Left renal pelvis (tissue), 4 donors: ENCODE measurements around the gene NDUFS2. TPM values are rescaled to one million over a fixed set of nuclear protein-coding genes. Genes with fewer than 3 reads are reported as not detected.

Experiments used
- DNase-seq, 4 donors: peaks; one replicate each; pipeline ENCODE4 v3.0.0-alpha.2; 2013; ENCODE audit warnings: low read depth in 4 of 4, low spot score in 3 of 4
- polyA plus RNA-seq, 4 donors: library from polyadenylated mRNA; unstranded; fragments of 120-200 nt; gene quantifications; one replicate each; pipeline ENCODE4 v1.2.1, GENCODE V29; 2013; ENCODE audit not compliant: insufficient read length in 4 of 4

NDUFS2 gene
- polyA plus RNA-seq, 4 donors, result 126 to 217 (median 189) TPM

GRCh38 chr1:161192476-161193465, 9.4 kb upstream of the NDUFS2 start:
- no peak for DNase-seq

GRCh38 chr1:161193561-161194235, 8.5 kb upstream of the NDUFS2 start:
- no peak for DNase-seq

DNA sequence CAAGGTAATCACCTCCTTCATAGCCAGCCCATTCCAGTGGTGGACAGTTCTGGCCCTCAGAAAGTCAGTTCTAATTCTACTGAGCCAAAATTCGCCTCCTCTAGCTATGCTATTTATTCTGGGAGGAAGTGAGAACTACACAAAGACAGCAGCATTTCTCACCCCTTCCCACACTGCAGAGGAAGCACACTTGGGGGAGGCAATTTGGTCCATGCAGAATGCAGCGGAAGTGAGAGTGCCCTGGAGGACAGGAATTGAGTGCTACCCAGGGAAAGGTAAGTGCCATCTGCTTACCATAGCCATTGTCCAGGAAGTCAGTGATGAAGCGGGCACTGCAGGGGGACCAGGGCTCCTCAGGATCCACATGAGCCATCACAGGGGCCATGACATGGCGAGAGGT, 7.0 kb upstream of the NDUFS2 start:
- DNase-seq, result no peak

GRCh38 chr1:161196111-161196510, 6.1 kb upstream of the NDUFS2 start:
- DNase-seq, result no peak

GRCh38 chr1:161196521-161197451, 5.4 kb upstream of the NDUFS2 start:
- DNase-seq, result no peak

DNA sequence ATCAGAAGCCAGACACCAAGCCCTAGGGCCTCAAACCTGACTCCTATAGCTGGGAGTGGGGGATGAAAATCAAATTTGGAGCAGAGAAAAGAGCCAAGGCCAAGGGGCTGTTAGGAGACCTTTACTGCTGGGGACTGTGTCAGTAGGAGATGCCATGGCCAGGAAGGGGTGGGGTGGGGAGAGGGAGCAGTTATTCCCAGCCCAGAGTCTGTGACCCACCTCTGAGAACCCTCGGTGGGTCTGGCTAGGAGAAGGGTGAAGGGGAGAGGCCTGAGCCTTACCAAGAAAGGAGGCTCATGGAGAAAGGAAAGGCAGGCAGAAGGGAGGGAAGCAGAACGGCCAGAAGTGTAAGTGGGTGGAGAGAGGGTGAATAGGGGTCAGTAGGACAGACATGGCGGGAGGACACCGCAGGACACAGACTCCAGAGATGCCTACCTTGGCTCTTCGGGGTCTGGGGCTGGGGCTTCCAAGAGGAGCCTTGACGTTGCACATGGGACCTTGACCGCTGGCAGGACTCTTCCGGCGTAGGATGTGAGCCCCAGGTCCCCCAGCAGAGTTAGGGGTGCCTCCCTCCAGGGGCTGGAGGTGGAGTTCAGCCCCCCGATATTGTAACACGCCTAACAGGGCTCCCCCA, 4.5 kb upstream of the NDUFS2 start:
- no peak for DNase-seq

GRCh38 chr1:161198194-161198896, 3.8 kb upstream of the NDUFS2 start:
- DNase-seq, result no peak

GRCh38 chr1:161198897-161199431, 3.2 kb upstream of the NDUFS2 start, which contains the start of gene ADAMTS4:
TSS of gene ADAMTS4 (minus strand) at chr1:161199054. CDS start at chr1:161198627, 427 bp downstream.
- no peak for DNase-seq

DNA sequence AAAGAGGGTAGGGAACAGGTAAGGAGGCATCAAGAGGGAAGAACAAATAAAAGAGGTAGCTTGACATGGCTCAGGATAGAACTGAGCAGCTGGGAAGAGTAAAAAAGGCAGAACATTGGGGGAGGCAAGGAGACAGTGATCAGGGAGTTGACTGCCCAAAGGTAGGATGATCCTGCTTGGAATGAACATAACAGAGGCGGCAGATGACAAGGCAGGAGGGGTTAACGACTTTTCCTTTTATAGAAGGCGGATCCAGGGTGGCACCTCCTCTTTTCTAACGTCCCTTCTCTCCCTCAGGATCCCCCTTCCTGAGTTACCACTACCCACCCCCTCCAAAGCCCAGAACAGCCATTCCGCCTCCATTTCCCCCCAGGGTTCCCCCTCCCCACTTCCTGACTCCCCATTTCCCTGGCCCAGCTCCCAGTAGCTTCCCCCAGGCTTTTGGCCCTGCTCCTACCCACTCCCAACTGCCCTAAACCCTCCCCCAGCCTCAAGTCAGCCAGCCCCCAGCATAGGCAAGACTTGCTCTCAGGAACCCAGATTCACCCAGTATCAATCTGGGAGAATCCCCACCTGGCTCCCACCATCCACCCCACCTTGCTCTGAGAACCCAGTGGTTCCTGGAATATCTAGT, 2.5 kb upstream of the NDUFS2 start:
- no peak for DNase-seq

DNA sequence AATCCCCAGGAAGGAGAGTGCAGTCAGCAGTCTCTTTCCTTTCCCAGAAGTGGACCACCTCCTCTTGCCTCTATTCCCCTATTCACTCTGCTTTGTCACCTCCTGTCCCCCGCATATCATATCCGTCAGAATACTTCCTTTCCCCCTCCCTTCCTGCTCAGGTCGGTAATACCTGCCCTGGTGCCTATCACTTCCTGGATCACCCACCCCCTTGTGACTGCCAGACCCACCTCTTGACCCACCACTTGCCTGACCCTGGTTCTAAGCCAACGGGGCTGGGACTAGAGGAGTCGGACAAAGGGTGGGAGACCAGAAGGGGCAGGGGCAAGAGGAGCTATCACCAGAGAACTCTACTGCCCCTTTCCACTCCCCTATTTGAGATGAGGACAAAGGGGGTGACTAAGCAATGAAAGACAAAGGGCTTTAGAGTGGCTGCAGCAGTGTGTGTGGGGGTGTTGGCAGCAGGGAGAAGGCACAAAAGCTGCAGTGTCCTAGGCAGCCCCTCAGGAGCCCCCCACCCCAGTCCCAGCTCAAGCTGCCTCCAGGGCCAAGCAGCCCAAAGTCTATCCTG, 1.7 kb upstream of the NDUFS2 start:
- DNase-seq, result no peak

GRCh38 chr1:161200992-161201835, 953 bp upstream of the NDUFS2 start:
- no peak for DNase-seq

GRCh38 chr1:161206411-161207140, 4.4 kb downstream of the NDUFS2 start:
- DNase-seq, result no peak

GRCh38 chr1:161207173-161207572, 5.0 kb downstream of the NDUFS2 start:
- DNase-seq, result no peak

DNA sequence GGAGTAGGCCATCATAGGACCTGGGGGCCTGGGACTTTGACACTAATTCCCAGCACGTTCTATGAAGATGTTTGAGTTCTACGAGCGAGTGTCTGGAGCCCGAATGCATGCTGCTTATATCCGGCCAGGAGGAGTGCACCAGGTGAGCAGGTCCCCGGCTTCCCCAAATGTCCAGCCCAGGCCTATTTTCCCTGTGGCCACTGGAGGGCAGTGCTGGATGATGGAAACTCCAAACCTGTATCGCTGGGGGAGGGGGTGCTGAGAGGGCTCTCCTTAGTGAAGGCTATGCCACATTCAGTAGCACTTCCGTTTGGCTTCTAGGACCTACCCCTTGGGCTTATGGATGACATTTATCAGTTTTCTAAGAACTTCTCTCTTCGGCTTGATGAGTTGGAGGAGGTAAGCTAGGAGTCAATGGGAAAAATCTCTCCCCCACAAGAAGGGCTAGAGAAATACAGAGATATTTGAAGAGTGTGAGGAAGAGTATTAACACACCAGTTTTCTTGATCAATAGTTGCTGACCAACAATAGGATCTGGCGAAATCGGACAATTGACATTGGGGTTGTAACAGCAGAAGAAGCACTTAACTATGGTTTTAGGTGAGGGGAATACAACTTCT, 7.7 kb downstream of the NDUFS2 start:
- DNase-seq, result no peak

- no peak for DNase-seq
Observed at GRCh38 chr1:161214369-161214768, 12.2 kb downstream of the NDUFS2 start.

GRCh38 chr1:161215076-161215475, 12.9 kb downstream of the NDUFS2 start, which contains the start of gene FCER1G:
TSS of gene FCER1G (plus strand) at chr1:161215295. CDS start at chr1:161215322, 27 bp downstream.
- DNase-seq, result no peak
